Stimulated activated CD8-positive, alpha-beta memory T cell treated with anti-CD3 and anti-CD28 coated beads, Interleukin-2, amount 100 ng/mL, for 48 hours (primary cell): Measurements from ENCODE around the gene ST7L.

ENCODE experiments used
- DNase-seq, 2 donors: peaks; one replicate each; pipeline ENCODE4 v3.0.0-alpha.2; 2020; ENCODE audit warnings: low read depth in 2 of 2

Gene ST7L

GRCh38 chr1:112618114-112618720, 724 bp downstream of the ST7L start:
- no peak for DNase-seq

- DNase-seq: no peak
Measured at GRCh38 chr1:112614460-112615065, 4.4 kb downstream of the ST7L start.

- DNase-seq: no peak
Measured at GRCh38 chr1:112605633-112606327, 13.2 kb downstream of the ST7L start.

GRCh38 chr1:112603541-112603940, 15.4 kb downstream of the ST7L start:
- DNase-seq: no peak

DNA sequence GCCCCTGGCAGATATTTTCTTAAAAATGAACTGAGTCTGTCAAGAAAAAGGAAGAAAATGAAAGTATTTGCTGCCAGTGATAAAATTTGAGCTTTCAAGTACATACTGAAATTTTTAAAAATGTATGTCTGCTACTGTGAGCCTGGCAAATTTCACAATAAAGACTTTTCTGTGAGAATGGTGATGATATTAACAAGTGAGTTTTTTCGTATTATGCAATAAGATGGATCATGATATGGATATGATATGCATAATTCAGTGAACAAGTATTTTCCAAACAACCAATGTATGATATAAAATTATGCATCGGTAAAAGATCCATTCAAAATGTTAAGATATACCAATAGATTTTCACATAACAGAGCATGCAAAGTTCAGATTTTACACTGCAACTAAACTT, 15.9 kb downstream of the ST7L start:
- DNase-seq: no peak

- no peak for DNase-seq
Measured at GRCh38 chr1:112599477-112599876, 19.5 kb downstream of the ST7L start.

GRCh38 chr1:112594208-112594876, 24.6 kb downstream of the ST7L start:
- no peak for DNase-seq

DNA sequence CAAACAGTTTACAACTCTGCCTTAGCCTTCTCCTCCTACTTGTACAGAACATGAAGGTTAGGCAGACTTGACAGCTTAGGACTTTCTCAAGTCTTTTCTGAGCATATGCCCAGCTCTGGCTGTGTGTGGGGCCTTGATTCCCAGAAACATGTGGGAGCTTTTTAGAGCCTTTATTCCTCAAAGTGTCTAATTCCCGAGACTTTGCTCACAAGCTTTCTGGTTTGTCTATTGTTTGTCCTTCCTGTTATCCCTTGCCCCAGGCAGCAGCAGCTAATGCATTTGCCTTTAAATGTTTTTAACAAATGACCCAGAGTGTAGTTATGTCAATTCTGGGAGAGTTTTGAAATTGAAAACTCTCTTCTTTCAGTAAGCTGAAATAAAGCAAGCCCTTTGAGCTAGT, 29.2 kb downstream of the ST7L start:
- no peak for DNase-seq

- DNase-seq: no peak
Measured at GRCh38 chr1:112583366-112583765, 35.6 kb downstream of the ST7L start.

- no peak for DNase-seq
Measured at GRCh38 chr1:112581586-112582192, 37.3 kb downstream of the ST7L start.

DNA sequence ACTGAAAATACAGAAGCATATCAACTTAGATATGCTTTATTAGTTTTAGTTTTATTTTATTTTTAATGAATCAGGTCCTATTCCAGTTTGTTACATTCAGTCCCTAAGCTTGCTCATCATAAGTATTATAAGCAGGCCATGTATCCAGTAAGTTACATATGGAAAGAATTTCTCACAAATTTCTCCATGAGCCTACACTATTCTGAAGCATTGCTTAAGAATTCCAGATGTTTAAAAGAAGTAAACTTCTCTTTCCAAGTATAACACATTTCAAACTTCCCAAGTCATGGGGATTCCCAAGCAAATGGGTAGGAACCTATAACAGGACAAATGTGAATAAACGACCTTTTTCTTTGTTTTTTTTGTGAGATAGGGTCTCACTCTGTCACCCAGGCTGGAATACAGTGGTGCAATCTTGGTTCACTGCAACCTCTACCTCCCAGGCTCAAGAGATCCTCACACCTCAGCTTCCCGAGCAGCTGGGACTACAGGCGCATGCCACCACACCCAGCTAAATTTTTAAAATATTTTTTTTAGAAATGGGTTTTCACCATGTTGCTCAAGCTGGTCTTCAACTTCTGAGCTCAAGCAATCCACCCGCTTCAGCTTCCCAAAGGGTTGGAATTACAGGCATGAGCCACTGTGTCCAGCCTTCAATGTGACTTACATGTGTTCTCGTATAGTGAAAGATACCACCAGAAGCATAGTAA, 39.0 kb downstream of the ST7L start:
- DNase-seq: no peak

DNA sequence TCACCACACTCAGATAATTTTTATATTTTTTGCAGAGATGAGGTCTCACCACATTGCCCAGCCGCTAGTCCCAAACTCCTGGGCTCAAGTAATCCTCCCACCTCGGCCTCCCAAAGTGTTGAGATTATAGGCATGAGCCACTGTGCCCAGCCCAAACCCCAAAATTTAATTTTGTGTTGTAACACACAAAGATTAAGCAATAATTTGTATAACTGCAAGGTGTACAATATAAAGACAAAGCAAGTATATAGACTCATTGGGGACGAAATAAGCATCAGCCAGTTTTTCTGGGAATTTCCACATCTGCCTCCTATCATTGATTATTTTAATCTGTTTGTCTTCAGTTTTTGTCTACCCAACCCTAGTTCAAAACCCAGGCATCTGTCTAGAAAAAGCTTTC, 42.7 kb downstream of the ST7L start:
- DNase-seq: no peak

DNA sequence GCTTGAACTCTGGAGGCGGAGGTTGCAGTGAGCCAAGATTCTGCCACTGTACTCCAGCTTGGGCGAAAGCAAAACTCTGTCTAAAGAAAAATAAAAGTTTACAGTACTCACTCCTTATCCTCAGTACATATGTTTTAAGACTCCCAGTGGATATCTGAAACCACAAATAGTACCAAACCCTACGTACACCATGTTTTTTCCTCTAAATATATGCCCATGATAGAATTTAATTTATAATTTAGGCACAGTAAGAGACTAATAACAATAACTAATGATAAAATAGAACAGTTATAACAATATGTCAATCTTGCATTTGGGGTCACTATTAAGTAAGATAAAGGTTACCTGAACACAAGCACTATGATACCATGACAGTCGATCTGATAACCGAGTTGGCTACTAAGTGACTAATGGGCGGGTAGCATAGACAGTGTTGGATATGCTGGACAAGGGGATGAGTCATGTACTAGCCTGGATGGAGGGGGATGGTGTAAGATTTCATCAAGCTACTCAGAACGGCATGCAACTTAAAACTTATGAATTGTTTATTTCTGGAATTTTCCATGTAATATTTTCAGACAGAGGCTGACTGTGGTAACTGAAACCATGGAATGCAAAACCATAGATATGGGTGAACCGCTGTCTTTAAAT, 43.7 kb downstream of the ST7L start:
- DNase-seq: no peak

GRCh38 chr1:112565800-112566199, 53.1 kb downstream of the ST7L start:
- no peak for DNase-seq

DNA sequence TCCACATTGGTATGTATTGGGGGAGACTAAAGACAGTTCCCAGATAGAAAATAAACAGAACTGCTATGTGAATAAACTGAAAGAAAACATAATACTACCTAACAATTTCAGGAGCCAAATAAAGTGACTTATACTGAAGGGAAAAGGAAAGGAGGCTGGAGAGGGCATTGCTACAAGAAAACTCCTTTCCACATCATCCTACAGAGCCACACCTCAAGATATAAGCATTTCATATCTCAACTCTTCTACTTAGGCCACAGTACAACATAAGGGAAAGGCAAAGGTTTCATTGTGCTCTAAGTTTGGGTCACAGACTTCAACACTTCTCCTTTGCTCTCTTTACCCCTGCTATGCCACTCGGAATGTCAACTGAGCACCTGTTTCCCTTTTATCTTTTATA, 54.9 kb downstream of the ST7L start:
- no peak for DNase-seq

DNA sequence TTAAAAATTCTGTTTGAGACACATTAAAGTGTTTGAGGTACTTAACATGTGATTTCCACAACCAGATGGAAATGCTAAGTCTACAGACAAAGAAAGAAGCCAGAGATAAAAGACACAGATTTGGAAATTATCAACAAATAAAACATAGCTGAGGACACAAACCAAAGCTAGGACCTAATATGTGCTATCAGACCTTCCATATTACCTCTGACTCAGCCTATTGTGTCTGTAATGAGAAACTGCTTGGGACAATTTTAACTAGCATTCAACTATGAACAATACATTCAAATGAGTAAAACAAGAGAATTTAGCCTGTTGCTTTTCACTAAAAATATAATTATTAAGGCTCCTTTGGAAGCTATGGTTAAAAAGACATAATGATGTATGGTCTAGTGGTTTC, 55.6 kb downstream of the ST7L start:
- no peak for DNase-seq

DNA sequence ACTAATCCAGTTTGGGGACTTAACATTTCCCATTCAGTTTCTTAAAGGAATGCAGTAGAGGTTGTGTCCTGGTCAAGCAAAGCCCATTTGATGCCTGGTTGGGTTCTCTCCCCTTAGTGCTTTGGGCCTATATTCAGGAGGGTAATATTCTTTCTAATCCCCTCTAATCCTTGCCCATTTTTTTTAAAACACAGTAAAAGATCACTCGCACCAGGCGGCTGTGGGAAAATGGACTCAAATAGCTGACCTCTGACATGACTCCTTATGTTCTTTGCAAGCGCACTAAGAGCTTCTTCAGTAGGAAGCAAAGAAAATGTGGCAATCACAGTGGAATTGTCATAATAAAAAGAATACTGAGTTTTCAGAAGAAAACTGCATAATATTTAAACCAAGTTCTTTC, 60.3 kb downstream of the ST7L start:
- DNase-seq: no peak

GRCh38 chr1:112557385-112557784, 61.6 kb downstream of the ST7L start:
- no peak for DNase-seq

GRCh38 chr1:112554411-112554810, 64.5 kb downstream of the ST7L start:
- no peak for DNase-seq

- DNase-seq: no peak
Measured at GRCh38 chr1:112549590-112549989, 69.4 kb downstream of the ST7L start.

DNA sequence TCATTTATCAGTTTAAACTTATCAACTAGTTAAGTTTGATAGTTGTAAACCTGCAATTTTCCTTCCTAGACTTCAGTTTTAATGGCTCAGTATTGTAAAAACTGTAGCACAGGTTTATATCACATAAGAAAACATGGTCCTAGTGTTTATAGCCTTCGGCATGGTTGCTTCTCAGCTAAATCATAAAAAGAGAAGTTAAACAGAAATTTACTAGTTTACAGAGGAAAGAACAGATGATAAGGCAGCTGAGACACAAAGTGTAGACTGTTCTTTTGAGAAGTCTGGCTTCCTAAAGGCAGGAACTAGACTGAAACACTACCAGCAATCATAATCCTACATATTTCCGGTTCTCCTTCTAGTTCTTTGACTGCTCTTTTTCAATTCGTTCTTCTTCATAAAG, 70.4 kb downstream of the ST7L start:
- no peak for DNase-seq
